Muscle of back (tissue), 11 donors: ENCODE data around the gene INO80. TPM values are rescaled to one million over a fixed set of nuclear protein-coding genes. Genes with fewer than 3 reads are reported as not detected.

ENCODE experiments used
- DNase-seq, 3 donors: peaks; one replicate each; pipeline versions ENCODE4 v3.0.0 to v3.0.0-alpha.2; 2013
- polyA plus RNA-seq, 10 donors: library from polyadenylated mRNA; unstranded; fragments of 120-200 nt; gene quantifications; one replicate each; pipeline ENCODE4 v1.2.1, GENCODE V29; 2013; ENCODE audit not compliant: insufficient read length in 10 of 10

The INO80 gene
- polyA plus RNA-seq, 10 donors = 11.9 to 19.0 (median 14.7) TPM

- DNase-seq = no peak
Measured at GRCh38 chr15:41048852-41049251, 67.2 kb downstream of the INO80 start.

GRCh38 chr15:41048397-41048796, 67.7 kb downstream of the INO80 start:
- DNase-seq = no peak

GRCh38 chr15:41047474-41047873, 68.6 kb downstream of the INO80 start:
- no peak for DNase-seq

GRCh38 chr15:41043276-41043951, 72.7 kb downstream of the INO80 start:
- DNase-seq = peak in 2 of 3 donors; percentile 29 to 34

- DNase-seq = no peak
Measured at GRCh38 chr15:41042851-41043250, 73.2 kb downstream of the INO80 start.

- no peak for DNase-seq
Measured at GRCh38 chr15:41039121-41039520, 77.0 kb downstream of the INO80 start.

GRCh38 chr15:41032079-41032328, 84.1 kb downstream of the INO80 start:
- DNase-seq = no peak

- DNase-seq = no peak
Measured at GRCh38 chr15:41031232-41032078, 84.6 kb downstream of the INO80 start.

- no peak for DNase-seq
Measured at GRCh38 chr15:41028853-41029252, 87.2 kb downstream of the INO80 start.

- DNase-seq = no peak
Measured at GRCh38 chr15:41025393-41025792, 90.7 kb downstream of the INO80 start.

GRCh38 chr15:41024885-41025284, 91.2 kb downstream of the INO80 start:
- peak in 1 of 3 donors; percentile 15 for DNase-seq

GRCh38 chr15:41024131-41024530, 91.9 kb downstream of the INO80 start:
- peak; percentile 83 to 89 (median 87) for DNase-seq

- peak; percentile 49 to 81 (median 65) for DNase-seq
Measured at GRCh38 chr15:41022487-41023090, 93.5 kb downstream of the INO80 start.

GRCh38 chr15:41020829-41021228, 95.3 kb downstream of the INO80 start:
- DNase-seq = peak in 1 of 3 donors; percentile 25

- no peak for DNase-seq
Measured at GRCh38 chr15:41020311-41020710, 95.8 kb downstream of the INO80 start.

GRCh38 chr15:41019174-41019573, 96.9 kb downstream of the INO80 start:
- no peak for DNase-seq

GRCh38 chr15:41018534-41018933, 97.5 kb downstream of the INO80 start:
- DNase-seq = peak in 1 of 3 donors; percentile 30

GRCh38 chr15:41017066-41017735, 98.9 kb downstream of the INO80 start:
- DNase-seq = no peak

GRCh38 chr15:41013691-41014414, 102.2 kb downstream of the INO80 start:
- DNase-seq = no peak

- no peak for DNase-seq
Measured at GRCh38 chr15:41011055-41011815, 104.8 kb downstream of the INO80 start.

GRCh38 chr15:41010345-41010744, 105.7 kb downstream of the INO80 start:
- DNase-seq = no peak
